Measurements from ENCODE around the gene TLR7. TPM values are rescaled to one million over a fixed set of nuclear protein-coding genes. Genes with fewer than 3 reads are reported as not detected.

The TLR7 gene
- total and polyA plus RNA-seq, 10 of the 15 experiments (the other 5 are each of a cell fraction or from before 2014, with no cell fraction given), result 12.0 to 44.4 (median 22.6) TPM

GRCh38 chrX:12868747-12869146, 1.9 kb downstream of the TLR7 start (continued):
- TF ChIP-seq ZBTB40 (IDR thresholded peaks at IDR 0.05; ENCODE audit: borderline replicate concordance) (no peak), NRF1 (conservative IDR thresholded peaks at IDR 0.05; ENCODE audit: low read depth, low read length) (no peak), RUNX3 (IDR thresholded peaks at IDR 0.05; ENCODE audit: low read length) (peak; percentile 56), ATF2 (IDR thresholded peaks at IDR 0.05; ENCODE audit: low read length) (no peak)

DNA sequence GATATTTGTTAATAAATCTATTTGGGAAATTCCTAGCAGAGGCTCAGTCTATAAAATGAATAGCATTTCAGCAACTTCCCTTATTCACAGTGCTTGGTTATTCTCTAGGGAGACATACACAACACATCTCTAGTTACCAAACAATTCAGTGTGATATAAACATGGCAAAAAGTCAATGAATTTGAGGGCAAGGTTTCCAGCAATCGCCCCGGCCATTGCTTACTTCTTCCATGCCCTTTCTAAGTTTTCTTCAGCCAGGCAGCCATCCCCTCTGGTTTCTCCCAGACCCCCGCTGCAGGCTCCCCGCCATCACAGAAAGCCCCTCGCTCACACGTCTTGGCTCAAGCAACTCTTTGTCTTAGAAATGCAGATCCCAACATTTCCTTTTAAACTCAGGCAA, 4.4 kb downstream of the TLR7 start:
- RAD21 ChIA-PET (ENCODE audit: unreplicated experiment), result interaction anchor here (2.6 kb wide), 1 partner anchor 19 kb away, joined by 12 read pairs; no protein-coding TSS in a partner anchor
- POLR2A ChIA-PET, result interaction anchor here (0.6 to 1.8 kb wide), 3 partner anchors 19 to 206 kb away, joined by 3 to 8 read pairs (median 8); no protein-coding TSS in a partner anchor

More for the DNA sequence above, 4.4 kb downstream of the TLR7 start:
- no TSS peak for BruUV-seq (replicated peaks)
- H3K79me2 ChIP-seq (ENCODE audit: control insufficient read depth, insufficient read depth, low read length), result peaks cover 81% of the 10 kb centered on the region
- no peaks in the 10 kb centered on the region for H3K27me3 ChIP-seq (replicated peaks in 1 of 2; ENCODE audit: control insufficient read depth in 2 of 2, insufficient read depth in 2 of 2, low read length in 1 of 2)
- no peak for DNase-seq (ENCODE audit: low read depth, low spot score)
- peak overlapping the region; percentile 73 for H3K4me2 ChIP-seq (ENCODE audit: control insufficient read depth, insufficient read depth)
- intact Hi-C loops (cut with micrococcal nuclease; ENCODE audit: unreplicated experiment) (no loop called here), in situ Hi-C loops (cut with MboI) (no loop called here)
- no peaks in the 10 kb centered on the region for H4K20me1 ChIP-seq (ENCODE audit: control insufficient read depth, insufficient read depth)
- peak overlapping the region; percentile 71; the same call in 1 of the 2 replicates for H3K4me3 ChIP-seq
- no peaks in the 10 kb centered on the region; the same call in 1 of the 3 replicates for H3K9me3 ChIP-seq (replicated peaks; ENCODE audit: control insufficient read depth, insufficient read depth, low read length)
- peaks cover 26% of the 10 kb centered on the region for H3K4me1 ChIP-seq (ENCODE audit: control insufficient read depth, insufficient read depth, low read length)
- ChIA-PET SMC1A (ENCODE audit: uncharacterized antibody, unreplicated experiment) (interaction anchor here (1.0 to 8.0 kb wide), 6 partner anchors 9 to 70 kb away, joined by 3 to 77 read pairs (median 10); no protein-coding TSS in a partner anchor), CTCF (interaction anchor here (1.0 to 2.5 kb wide), 2 partner anchors 26 to 29 kb away, joined by 3 to 5 read pairs; no protein-coding TSS in a partner anchor)
- H2AFZ ChIP-seq (ENCODE audit: control insufficient read depth, low read depth, low read length), result no peak overlapping the region
- H3K27ac ChIP-seq (ENCODE audit: control insufficient read depth, insufficient read depth), result peak overlapping the region; percentile 56
- 66% methylated on average over 6 of the region's 6 CpGs for WGBS (ENCODE audit: insufficient coverage, insufficient replicate concordance, low lambda C conversion rate, missing lambda C conversion rate)
- TF ChIP-seq DPF2 (IDR thresholded peaks at IDR 0.05) (no peak), SMAD5 (IDR thresholded peaks at IDR 0.05; ENCODE audit: low read depth) (no peak), IKZF1 (conservative IDR thresholded peaks at IDR 0.05) (no peak), NFIC (IDR thresholded peaks at IDR 0.05; ENCODE audit: low read depth, low read length) (no peak), MEF2B (IDR thresholded peaks at IDR 0.05; ENCODE audit: partially characterized antibody, poor library complexity, severe bottlenecking) (peak; percentile 64), RAD21 (IDR thresholded peaks at IDR 0.05; ENCODE audit: insufficient read depth, low read depth, low read length) (no peak)
- TF ChIP-seq, protein P1, sequence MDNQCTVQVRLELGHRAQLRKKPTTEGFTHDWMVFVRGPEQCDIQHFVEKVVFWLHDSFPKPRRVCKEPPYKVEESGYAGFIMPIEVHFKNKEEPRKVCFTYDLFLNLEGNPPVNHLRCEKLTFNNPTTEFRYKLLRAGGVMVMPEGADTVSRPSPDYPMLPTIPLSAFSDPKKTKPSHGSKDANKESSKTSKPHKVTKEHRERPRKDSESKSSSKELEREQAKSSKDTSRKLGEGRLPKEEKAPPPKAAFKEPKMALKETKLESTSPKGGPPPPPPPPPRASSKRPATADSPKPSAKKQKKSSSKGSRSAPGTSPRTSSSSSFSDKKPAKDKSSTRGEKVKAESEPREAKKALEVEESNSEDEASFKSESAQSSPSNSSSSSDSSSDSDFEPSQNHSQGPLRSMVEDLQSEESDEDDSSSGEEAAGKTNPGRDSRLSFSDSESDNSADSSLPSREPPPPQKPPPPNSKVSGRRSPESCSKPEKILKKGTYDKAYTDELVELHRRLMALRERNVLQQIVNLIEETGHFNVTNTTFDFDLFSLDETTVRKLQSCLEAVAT (IDR thresholded peaks at IDR 0.05), result peak; percentile 36; the same call in 1 of the 2 replicates
- no peak for ATAC-seq
- no peak for FAIRE-seq
- H3K36me3 ChIP-seq (ENCODE audit: control insufficient read depth in 2 of 2, insufficient read depth in 2 of 2, low read length in 1 of 2), result peaks cover 2 to 18% of the 10 kb centered on the region in 2 experiments
- H3K9ac ChIP-seq (ENCODE audit: control insufficient read depth, insufficient read depth, low read length), result peak overlapping the region; percentile 55

Measured in GM12878 (cell line).